Middle frontal gyrus (tissue), 1 donor: Measurements from ENCODE around the gene DAP3.
"Not testable (repeated sequence)": the region's sequence is repeated elsewhere in the genome, so short reads cannot be mapped to it uniquely, and the experiment has no call there.

ENCODE experiments used
- DNase-seq: peaks from one replicate; pipeline ENCODE4 v3.0.0-alpha.2; 2015; ENCODE audit warnings: low spot score; ENCODE audit errors: extremely low spot score

DAP3 gene

GRCh38 chr1:155717041-155717440 is 28.1 kb downstream of the DAP3 start:
- DNase-seq = no peak

GRCh38 chr1:155718524-155719115 is 29.7 kb downstream of the DAP3 start:
- DNase-seq = not testable (repeated sequence)

- DNase-seq = no peak
These were observed 30.8 kb downstream of the DAP3 start for GRCh38 chr1:155719703-155720102.

GRCh38 chr1:155725142-155725541 is 36.3 kb downstream of the DAP3 start:
- no peak for DNase-seq

- peak; percentile 36 for DNase-seq
These were observed 40.4 kb downstream of the DAP3 start for GRCh38 chr1:155729031-155729898.

GRCh38 chr1:155740995-155741394 is 52.1 kb downstream of the DAP3 start:
- DNase-seq = no peak

GRCh38 chr1:155741908-155742307 is 53.0 kb downstream of the DAP3 start:
- no peak for DNase-seq

- DNase-seq = no peak
These were observed 55.9 kb downstream of the DAP3 start for GRCh38 chr1:155744711-155745283.

- DNase-seq = peak; percentile 87
These were observed 56.7 kb downstream of the DAP3 start for GRCh38 chr1:155745284-155746228.

GRCh38 chr1:155747586-155747985 is 58.7 kb downstream of the DAP3 start:
- DNase-seq = not testable (repeated sequence)

GRCh38 chr1:155748141-155748540 is 59.2 kb downstream of the DAP3 start:
- not testable (repeated sequence) for DNase-seq

GRCh38 chr1:155759017-155759416 is 70.1 kb downstream of the DAP3 start:
- not testable (repeated sequence) for DNase-seq

GRCh38 chr1:155759966-155760630 is 71.2 kb downstream of the DAP3 start:
- no peak for DNase-seq

- no peak for DNase-seq
These were observed 72.0 kb downstream of the DAP3 start for GRCh38 chr1:155760751-155761475.

- DNase-seq = no peak
These were observed 73.0 kb downstream of the DAP3 start for GRCh38 chr1:155761736-155762405.

- DNase-seq = peak; percentile 11
These were observed 74.4 kb downstream of the DAP3 start for GRCh38 chr1:155763090-155763815.

- DNase-seq = not testable (repeated sequence)
These were observed 75.1 kb downstream of the DAP3 start for GRCh38 chr1:155763989-155764388.

- not testable (repeated sequence) for DNase-seq
These were observed 78.6 kb downstream of the DAP3 start for GRCh38 chr1:155767399-155767989.
